ENCODE results near the gene AFAP1.

Gene AFAP1

GRCh38 chr4:7714738-7715137, 224.9 kb downstream of the AFAP1 start:
- no peak for DNase-seq (ENCODE audit: low spot score)

- DNase-seq (ENCODE audit: low spot score), result no peak
Observed at GRCh38 chr4:7714176-7714575, 225.5 kb downstream of the AFAP1 start.

GRCh38 chr4:7713757-7714156, 225.9 kb downstream of the AFAP1 start:
- DNase-seq (ENCODE audit: low spot score), result no peak

- no peak for DNase-seq (ENCODE audit: low spot score)
Observed at GRCh38 chr4:7712021-7712671, 227.5 kb downstream of the AFAP1 start.

- DNase-seq (ENCODE audit: low spot score), result no peak
Observed at GRCh38 chr4:7711307-7711963, 228.2 kb downstream of the AFAP1 start.

GRCh38 chr4:7710576-7711306, 228.9 kb downstream of the AFAP1 start:
- no peak for DNase-seq (ENCODE audit: low spot score)

- DNase-seq (ENCODE audit: low spot score), result no peak
Observed at GRCh38 chr4:7710126-7710525, 229.5 kb downstream of the AFAP1 start.

- DNase-seq (ENCODE audit: low spot score), result no peak
Observed at GRCh38 chr4:7709431-7709830, 230.2 kb downstream of the AFAP1 start.

GRCh38 chr4:7708981-7709380, 230.7 kb downstream of the AFAP1 start:
- no peak for DNase-seq (ENCODE audit: low spot score)
